ENCODE results near the gene CLDN11.

The CLDN11 gene

DNA sequence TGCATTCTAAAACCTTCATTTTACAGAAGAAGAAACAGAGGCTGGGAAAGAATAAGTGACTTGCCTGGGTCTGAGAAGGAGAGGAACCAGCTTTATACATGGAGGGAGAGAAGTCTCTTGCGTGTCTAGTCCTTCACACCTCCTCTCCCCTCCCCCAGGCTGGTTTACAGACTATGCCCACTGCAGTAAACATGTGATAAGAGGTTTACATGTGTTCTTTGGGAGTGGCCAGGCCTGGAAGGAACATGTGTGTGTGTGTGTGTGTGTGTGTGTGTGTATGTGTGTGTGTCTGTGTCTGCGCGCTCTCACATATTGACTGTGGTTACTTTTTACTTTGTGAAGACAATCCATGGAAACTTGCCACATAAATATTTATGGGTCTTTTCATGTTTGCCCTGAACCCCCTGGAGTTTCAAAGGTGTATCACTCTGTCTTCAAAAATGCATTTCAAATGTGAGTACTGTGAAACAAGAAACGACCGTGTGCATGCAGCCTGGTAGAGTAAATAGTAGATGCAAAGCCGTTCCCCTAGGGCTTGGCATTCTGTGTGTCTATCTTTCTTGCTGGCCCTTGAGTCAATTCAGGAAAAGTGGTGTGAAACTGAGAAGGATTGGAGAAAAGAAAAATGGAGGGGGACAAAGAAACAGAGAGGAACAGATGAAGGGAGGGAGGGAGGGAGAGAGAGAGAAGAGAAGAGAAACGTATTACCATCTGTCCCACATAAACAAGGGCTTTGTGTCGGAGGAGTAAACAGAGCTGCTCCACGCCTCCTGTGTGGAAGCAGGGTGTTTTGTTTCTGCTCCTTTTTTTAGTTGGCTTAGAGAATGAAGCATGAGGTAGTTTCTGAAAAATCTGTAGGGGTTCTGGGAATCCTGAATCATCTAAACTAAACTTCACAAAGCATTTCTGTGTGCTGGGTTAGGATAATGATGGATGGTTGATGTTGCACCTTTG is 51.7 kb downstream of the CLDN11 start:
- TF ChIP-seq, protein P1, sequence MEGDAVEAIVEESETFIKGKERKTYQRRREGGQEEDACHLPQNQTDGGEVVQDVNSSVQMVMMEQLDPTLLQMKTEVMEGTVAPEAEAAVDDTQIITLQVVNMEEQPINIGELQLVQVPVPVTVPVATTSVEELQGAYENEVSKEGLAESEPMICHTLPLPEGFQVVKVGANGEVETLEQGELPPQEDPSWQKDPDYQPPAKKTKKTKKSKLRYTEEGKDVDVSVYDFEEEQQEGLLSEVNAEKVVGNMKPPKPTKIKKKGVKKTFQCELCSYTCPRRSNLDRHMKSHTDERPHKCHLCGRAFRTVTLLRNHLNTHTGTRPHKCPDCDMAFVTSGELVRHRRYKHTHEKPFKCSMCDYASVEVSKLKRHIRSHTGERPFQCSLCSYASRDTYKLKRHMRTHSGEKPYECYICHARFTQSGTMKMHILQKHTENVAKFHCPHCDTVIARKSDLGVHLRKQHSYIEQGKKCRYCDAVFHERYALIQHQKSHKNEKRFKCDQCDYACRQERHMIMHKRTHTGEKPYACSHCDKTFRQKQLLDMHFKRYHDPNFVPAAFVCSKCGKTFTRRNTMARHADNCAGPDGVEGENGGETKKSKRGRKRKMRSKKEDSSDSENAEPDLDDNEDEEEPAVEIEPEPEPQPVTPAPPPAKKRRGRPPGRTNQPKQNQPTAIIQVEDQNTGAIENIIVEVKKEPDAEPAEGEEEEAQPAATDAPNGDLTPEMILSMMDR (IDR thresholded peaks at IDR 0.05; ENCODE audit: low read depth, low read length): no peak
- peak; percentile 73 for DNase-seq (ENCODE audit: extremely low read depth, low read depth)

DNA sequence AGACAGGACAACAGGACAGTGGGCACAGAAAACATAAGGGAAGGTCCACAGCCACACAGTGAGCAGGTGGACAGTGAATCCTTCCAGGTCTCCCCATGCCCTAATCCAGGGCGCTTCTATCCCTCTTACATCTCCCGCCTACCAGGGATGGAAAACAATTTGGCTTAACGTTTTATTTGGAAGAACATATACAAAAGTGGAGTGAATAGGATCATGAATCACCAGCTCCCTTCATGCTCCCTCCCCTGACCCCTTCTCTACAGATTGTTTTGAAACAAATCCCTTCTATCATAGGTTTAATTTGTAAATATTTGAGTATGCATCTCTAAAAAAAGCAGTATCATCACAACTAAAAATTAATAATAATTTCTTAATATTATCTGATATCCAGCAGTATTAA is 52.5 kb downstream of the CLDN11 start:
- DNase-seq (ENCODE audit: extremely low read depth, low read depth): no peak
- TF ChIP-seq, protein P1 (IDR thresholded peaks at IDR 0.05; ENCODE audit: low read depth, low read length): no peak

DNA sequence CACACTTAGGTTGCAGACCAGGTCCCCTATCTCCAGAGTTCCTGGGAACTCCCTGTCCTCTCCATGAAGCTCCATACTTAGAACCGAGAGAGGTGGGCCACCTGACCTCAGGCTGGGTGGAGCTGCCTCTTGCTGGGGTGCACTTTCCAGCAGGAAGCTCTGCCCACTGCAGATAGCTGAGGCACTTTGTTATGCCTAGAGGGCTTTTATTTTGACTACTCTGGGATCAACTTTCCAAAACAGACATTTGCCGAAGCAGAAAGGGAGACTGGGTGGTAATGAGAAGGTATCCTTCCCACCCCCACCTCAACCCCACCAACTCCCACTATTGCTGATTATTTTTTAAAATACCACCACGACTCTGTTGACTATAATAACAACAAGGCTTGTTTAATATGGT is 54.7 kb downstream of the CLDN11 start:
- no peak for DNase-seq (ENCODE audit: extremely low read depth, low read depth)
- TF ChIP-seq, protein P1 (IDR thresholded peaks at IDR 0.05; ENCODE audit: low read depth, low read length): no peak

DNA sequence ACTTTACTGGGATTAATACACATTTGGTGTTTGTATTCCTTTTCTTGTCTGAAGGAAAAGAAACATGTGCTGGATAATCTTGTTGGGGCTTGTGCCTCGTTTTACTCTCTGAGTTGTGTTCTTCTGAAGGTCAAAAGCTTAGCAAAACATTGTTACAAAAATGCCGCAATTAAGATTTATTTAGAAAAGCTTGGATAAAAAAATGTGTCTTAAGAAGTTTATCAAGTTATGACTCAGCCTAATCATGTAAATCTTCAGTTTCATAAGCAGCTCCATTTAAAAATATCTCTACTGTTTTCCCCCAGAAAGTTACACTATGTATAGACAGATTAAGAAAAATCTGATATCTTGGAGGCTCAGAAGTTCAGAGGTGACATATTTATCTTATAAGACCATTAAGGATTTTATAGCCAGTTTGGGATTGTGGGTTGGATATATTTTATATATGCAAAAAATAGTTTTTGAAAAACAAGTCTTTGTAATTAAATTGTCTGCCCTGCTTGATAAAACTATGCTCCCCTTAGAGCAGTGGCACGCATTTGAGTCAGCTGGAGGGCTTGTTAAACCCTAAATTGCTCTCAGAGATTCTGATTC is 56.5 kb downstream of the CLDN11 start:
- TF ChIP-seq, protein P1 (IDR thresholded peaks at IDR 0.05; ENCODE audit: low read depth, low read length): no peak
- DNase-seq (ENCODE audit: extremely low read depth, low read depth): peak; percentile 59

DNA sequence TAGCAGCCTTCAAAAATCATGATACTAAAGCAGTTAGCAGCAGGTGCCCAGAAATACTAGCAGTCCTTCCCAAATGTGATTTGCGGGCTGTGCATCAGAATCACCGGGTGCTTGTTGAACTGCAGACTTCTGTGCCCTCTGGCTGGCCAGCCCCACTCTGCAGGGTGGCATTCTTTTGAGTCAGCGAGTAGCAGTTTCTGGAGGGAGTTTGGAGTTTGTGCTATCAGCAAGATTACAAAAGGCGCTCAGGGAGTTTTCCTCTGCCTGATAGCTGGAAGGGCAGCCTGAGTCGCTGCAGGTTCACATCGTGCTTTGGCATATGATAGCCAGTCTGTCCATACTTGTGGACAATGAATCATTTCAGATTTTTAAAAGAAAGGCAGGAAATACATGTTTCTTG is 57.6 kb downstream of the CLDN11 start:
- DNase-seq (ENCODE audit: extremely low read depth, low read depth): no peak
- TF ChIP-seq, protein P1 (IDR thresholded peaks at IDR 0.05; ENCODE audit: low read depth, low read length): no peak

DNA sequence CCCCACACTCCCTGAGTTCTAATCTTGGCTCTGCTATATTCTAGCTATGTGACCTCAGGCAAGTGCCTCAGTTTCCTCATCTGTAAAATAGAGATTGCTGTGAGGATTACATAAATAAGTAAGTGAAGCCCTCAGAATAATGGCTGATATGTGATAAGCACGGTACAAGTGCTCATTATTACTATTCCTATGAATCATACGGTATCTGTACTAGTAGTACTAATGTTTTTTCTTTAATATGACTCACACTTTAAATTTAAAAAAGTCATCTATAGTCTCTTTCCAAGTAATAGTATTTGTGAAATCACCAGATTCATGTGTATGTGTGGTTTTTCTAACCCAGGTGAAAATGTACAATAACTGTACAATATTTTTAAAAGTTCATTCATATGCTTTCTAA is 58.7 kb downstream of the CLDN11 start:
- TF ChIP-seq, protein P1 (IDR thresholded peaks at IDR 0.05; ENCODE audit: low read depth, low read length): no peak
- no peak for DNase-seq (ENCODE audit: extremely low read depth, low read depth)

DNA sequence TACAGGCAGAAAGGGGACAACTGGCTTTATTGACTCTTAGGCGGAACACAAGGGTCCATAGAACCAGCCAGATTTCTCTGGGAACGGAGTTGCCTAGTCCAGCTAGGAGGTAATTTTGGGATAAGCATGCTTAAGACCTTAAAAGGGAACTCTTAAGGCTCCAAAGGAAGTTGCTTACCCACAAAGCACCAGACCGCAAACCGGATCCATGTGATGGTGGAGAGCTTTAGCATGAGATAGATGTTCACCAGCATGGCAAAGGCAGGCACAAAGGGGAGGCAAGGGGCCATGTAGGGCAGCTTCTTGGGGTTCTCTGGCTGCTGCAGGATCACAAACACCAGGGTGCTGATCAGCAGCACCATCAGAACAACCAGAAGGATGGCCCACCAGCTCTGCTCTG is 61.4 kb downstream of the CLDN11 start:
- TF ChIP-seq, protein P1 (IDR thresholded peaks at IDR 0.05; ENCODE audit: low read depth, low read length): no peak

More for the DNA sequence above, 61.4 kb downstream of the CLDN11 start:
- no peak for DNase-seq (ENCODE audit: extremely low read depth, low read depth)
